Metanephros (tissue), 2 donors: ENCODE results near the gene GLYR1. TPM values are rescaled to one million over a fixed set of nuclear protein-coding genes. Genes with fewer than 3 reads are reported as not detected.

Source experiments
- small RNA-seq: library from RNA; depleted of rRNA; stranded (forward); fragments of <200 nt; gene quantifications from one replicate; pipeline ENCODE3, GENCODE V24; 2014; ENCODE audit warnings: low replicate concordance
- total RNA-seq: library from RNA; depleted of rRNA; stranded (reverse); fragments of >200 nt; gene quantifications from one replicate; pipeline ENCODE4 v1.2.3, GENCODE V29; 2014

The GLYR1 gene
- total RNA-seq, result 67.5 TPM

DNA sequence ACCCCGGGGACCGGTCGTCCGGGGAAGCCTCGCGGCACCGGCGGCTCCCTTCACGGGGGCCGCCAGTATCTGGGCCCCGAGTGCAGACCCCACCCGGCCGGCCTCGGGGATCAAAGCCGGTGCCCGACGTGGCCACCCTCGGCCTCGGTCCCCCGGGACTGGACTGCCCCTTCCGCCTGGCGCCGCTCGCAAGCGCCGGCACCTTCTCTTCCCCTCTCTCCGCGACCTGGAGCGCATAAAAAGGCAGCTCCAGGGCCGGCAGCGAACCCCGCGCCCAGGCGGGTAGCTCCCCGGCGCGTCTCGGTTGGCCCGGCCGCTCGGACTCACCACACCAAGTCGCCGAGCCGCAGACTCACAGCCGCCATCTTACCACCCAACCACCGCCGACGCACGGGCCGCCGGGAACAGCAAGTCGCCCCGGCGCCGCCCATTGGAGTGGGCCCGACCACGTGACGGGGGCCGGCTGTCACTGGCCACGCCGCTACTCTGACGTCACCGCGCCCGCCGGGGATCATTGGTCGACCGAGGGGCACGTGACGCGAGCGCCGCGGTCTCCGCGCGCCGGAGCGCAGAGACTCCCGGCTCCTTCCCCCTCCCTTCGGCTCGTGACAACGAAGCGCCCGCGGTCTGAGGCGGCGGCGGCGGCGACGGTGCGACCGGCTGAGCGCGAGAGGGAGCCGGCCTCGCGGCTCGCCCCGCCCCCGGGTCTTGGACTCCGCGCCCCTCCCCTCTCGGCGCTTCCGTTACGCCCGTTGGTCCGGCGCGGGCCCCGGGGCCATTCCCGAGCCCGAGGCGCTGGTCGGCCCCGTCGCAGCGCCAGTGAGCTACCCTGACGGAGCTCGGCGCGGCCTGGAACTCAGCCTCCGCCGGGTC, at the start of gene GLYR1, which contains the start of gene UBN1:
Gene GLYR1 (minus strand): TSS at position 388 of the 873 bp plus-strand sequence. CDS start 23 bp downstream, at position 365.
Gene UBN1 (plus strand): TSS at position 581 of the 873 bp plus-strand sequence. CDS start 5,437 bp downstream, outside the sequence.

GRCh38 chr16:4801962-4802658, 45.0 kb downstream of the GLYR1 start, which contains the start of gene ROGDI:
Gene ROGDI (minus strand): TSS chr16:4802633. CDS start chr16:4802571, 62 bp downstream.

DNA sequence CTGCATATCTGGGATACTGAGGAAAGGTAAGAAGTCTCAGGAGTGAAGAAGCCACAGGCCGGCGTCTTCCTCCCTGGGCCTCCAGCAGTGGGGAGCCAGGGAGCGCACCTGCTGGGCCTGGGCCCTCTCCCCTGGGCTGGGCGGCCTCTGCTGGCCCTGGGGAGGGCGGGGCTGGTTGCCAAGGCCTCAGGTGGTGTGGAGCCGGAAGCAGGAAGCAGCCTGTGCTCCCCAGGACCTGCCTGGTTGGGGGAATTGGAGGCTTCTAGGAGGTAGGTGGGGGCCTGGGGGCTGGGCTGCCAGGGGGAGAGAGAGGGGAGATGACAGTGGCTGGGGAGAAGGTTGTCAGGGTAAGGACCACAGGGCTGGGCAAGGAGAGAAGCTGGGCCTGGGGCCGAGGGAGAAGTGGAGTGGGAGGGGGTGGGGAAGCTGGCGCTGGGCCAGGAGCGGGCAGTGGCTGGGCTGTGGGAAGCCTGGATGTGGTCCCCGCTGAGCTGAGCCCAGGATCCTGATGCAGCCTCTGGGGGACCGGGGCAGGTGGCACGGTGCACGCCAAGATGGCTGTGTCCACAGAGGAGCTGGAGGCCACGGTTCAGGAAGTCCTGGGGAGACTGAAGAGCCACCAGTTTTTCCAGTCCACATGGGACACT, 51.8 kb downstream of the GLYR1 start, which contains the start of gene SMIM22:
Gene SMIM22 (plus strand): TSS at position 189 of the 647 bp plus-strand sequence. CDS start 366 bp downstream, at position 555.

GRCh38 chr16:4787627-4788482, 59.2 kb downstream of the GLYR1 start, which contains the start of gene SEPTIN12:
Gene SEPTIN12 (minus strand): TSS chr16:4788345. CDS start chr16:4787645, 700 bp downstream.

DNA sequence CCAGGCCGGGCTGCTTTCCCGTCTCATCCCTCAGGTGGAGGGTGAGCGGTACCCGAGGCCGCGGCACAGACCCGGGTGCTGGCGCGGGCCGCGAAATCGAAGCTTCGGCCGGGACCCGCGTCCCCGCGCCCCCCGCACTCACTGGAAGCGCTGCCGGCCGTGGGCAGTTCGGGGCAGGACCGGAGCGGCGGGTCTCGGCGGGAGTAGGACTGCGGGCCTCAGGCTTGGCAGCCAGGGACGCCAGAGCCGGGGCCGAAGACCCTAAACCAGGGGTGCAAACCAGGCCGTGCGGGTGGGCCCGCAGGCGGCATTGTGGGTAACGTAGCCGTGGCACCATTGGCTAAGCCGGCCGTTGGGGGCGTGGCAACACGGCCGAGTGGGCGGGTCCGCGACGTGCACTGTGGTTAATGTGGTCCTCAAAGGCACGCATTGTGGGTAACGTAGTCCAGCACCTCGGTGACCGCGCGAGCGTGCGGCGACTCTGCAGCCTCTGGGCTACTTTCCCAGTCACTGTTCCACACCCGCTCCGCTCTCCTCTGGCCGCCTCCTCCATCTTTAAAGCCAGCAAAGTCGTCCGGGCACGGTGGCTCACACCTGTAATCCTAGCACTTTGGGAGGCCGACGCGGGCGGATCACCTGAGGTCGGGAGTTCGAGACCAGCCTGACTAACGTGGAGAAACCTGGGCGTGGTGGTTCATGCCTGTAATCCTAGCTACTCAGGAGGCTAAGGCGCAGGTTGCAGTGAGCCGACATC, 80.0 kb downstream of the GLYR1 start, which contains the start of gene ZNF500:
Gene ZNF500 (minus strand): TSS at position 288 of the 754 bp plus-strand sequence. CDS start 1,184 bp downstream, outside the sequence.

Small RNA genes within 50 kb of the gene (small RNA-seq; reads per million reads assigned to genes)
- gene RF00017, result not detected

Other genes with a start within 250 kb of the GLYR1 start
- gene UBALD1, start 232.4 kb downstream of the GLYR1 start, total RNA-seq, result 15.9 TPM
- 59.4 TPM for gene MGRN1, start 222.5 kb downstream of the GLYR1 start, total RNA-seq
- gene NUDT16L1, start 153.7 kb downstream of the GLYR1 start, total RNA-seq, result 54.7 TPM
- 25.6 TPM for gene ANKS3, start 113.0 kb downstream of the GLYR1 start, total RNA-seq
- gene DNAAF8, start 112.8 kb downstream of the GLYR1 start, total RNA-seq, result 1.1 TPM
- gene ZNF500, start 80.1 kb downstream of the GLYR1 start, total RNA-seq, result 20.8 TPM
- gene SEPTIN12, start 58.9 kb downstream of the GLYR1 start, total RNA-seq, result not detected
- gene SMIM22, start 51.9 kb downstream of the GLYR1 start, total RNA-seq, result 10.1 TPM
- 19.6 TPM for gene ROGDI, start 44.7 kb downstream of the GLYR1 start, total RNA-seq
- 27.6 TPM for gene UBN1, start 193 bp upstream of the GLYR1 start, total RNA-seq
- 22.7 TPM for gene PPL, start 89.9 kb upstream of the GLYR1 start, total RNA-seq
- gene SEC14L5, start 111.0 kb upstream of the GLYR1 start, total RNA-seq, result 0.82 TPM
- 16.2 TPM for gene NAGPA, start 186.6 kb upstream of the GLYR1 start, total RNA-seq
- gene C16orf89, start 218.7 kb upstream of the GLYR1 start, total RNA-seq, result 5.7 TPM
- 23.4 TPM for gene ALG1, start 224.6 kb upstream of the GLYR1 start, total RNA-seq